Kidney epithelial cell (primary cell): ENCODE results near the gene ADAMTS1. TPM values are rescaled to one million over a fixed set of nuclear protein-coding genes. Genes with fewer than 3 reads are reported as not detected.

Experiments
- DNase-seq: peaks from one replicate; pipeline ENCODE4 v3.0.0-alpha.2; 2010; ENCODE audit warnings: low read depth
- H3K27me3 ChIP-seq: 2 replicates; pipeline ENCODE4 v1.6.0; 2011; ENCODE audit warnings: low read length; ENCODE audit not compliant: control insufficient read depth, insufficient read depth
- H3K36me3 ChIP-seq: 2 replicates; pipeline ENCODE4 v1.5.1; 2011; ENCODE audit warnings: low read length; ENCODE audit not compliant: control insufficient read depth, insufficient read depth
- H3K4me3 ChIP-seq: 2 replicates; pipeline ENCODE4 v1.5.1; 2011; ENCODE audit warnings: low read depth, mild to moderate bottlenecking, control low read depth, low read length
- total RNA-seq: library from RNA; depleted of rRNA; stranded (reverse); fragments of >200 nt; gene quantifications from 2 replicates; pipeline ENCODE4 v1.2.3, GENCODE V29; 2015
- TF ChIP-seq, protein P1 (sequence below): IDR thresholded peaks from 2 replicates; pipeline ENCODE4 v1.5.1; 2011; ENCODE audit warnings: mild to moderate bottlenecking, moderate library complexity, low read length, control low read depth, inconsistent platforms; ENCODE audit not compliant: insufficient read depth, poor library complexity, severe bottlenecking

The ADAMTS1 gene
- 27.1 and 32.9 TPM in 2 replicates for total RNA-seq

DNA sequence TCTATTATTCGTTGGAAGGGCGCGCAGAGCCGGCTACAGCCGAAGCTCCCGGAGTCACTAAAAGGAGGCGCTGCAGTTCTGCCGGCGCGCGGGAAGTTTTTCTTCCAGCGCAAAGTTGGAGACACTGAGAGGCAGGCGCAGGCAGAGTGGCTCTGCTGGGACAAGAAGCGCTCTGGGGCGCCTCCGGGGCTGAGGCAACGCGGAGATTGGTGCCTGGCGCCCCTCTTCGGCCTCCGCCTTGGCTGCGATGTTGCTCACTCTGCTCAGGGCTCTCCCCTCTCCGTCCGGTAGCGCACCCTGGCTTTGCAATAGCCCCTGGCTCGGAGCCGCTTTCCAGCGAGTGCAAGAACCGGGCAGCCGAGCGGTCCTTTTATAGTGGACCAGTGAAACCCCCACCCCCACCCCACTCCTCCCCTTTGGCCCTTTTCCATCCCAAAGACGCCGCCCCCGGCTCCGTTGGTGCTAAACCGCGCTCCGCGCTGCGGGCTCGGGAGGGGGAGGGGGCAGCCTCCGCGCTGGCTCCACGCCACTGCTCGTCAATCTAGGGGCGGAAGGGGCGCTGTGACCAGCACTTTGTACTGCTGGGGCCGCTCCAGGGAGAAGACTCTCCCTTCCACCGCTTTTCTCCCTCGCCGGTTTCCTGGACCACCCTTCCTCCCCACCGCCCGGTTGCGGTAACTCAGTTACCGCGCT, at the start of gene ADAMTS1:
ADAMTS1 (minus strand) TSS at position 344 of the 693 bp plus-strand sequence. CDS start 455 bp downstream, outside the sequence.
- Histone ChIP-seq H3K4me3 (peak within 1 kb of the TSS; percentile 83), H3K36me3 (peaks cover 3% of the 10 kb centered on the region), H3K27me3 (no peaks in the 10 kb centered on the region)
- DNase-seq, result no peak
- TF ChIP-seq, protein P1, sequence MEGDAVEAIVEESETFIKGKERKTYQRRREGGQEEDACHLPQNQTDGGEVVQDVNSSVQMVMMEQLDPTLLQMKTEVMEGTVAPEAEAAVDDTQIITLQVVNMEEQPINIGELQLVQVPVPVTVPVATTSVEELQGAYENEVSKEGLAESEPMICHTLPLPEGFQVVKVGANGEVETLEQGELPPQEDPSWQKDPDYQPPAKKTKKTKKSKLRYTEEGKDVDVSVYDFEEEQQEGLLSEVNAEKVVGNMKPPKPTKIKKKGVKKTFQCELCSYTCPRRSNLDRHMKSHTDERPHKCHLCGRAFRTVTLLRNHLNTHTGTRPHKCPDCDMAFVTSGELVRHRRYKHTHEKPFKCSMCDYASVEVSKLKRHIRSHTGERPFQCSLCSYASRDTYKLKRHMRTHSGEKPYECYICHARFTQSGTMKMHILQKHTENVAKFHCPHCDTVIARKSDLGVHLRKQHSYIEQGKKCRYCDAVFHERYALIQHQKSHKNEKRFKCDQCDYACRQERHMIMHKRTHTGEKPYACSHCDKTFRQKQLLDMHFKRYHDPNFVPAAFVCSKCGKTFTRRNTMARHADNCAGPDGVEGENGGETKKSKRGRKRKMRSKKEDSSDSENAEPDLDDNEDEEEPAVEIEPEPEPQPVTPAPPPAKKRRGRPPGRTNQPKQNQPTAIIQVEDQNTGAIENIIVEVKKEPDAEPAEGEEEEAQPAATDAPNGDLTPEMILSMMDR, result peak; percentile 7

DNA sequence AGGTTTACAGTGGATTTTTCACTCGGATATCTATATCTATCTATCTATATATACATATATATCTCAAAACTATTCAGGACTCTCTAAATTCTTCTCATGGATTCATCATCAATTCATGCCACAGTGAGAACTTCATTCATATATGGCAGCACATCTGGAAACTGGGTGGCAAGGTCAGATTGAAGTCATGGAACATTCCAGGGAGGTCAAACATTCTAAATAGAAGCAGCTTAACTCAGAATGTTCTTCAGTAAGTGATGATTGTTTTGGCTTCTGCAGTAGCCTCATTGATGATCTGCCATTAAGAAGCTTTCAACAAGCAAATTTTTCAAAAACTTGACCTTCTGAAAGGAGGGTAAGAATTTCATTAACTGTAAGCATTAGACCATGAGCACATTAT, 46.9 kb upstream of the ADAMTS1 start:
- H3K4me3 ChIP-seq, result no peak overlapping the region
- no peak for DNase-seq
- no peaks in the 10 kb centered on the region for H3K36me3 ChIP-seq
- TF ChIP-seq, protein P1, result no peak
- no peaks in the 10 kb centered on the region for H3K27me3 ChIP-seq

DNA sequence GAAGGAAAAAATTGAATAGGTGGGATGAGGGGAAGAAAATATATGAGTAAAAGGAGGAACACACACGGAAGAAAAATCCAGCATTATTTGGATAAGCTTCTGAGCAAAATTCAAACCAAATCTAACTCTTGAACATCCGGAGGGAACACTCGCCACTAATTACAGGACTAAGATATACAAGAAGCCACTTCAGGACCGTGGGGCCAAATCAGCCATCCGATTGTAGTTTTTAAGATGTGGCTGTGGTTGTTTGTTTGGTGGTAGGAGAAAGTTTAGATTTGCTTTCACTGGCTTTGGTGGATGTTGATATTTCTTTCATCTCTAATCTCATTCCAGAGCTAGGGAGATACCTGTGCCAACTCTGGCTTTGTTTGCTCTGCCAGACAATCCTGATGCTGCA, 43.7 kb upstream of the ADAMTS1 start:
- DNase-seq, result no peak
- TF ChIP-seq, protein P1, result no peak
- Histone ChIP-seq H3K27me3 (no peaks in the 10 kb centered on the region), H3K4me3 (no peak overlapping the region), H3K36me3 (no peaks in the 10 kb centered on the region)

DNA sequence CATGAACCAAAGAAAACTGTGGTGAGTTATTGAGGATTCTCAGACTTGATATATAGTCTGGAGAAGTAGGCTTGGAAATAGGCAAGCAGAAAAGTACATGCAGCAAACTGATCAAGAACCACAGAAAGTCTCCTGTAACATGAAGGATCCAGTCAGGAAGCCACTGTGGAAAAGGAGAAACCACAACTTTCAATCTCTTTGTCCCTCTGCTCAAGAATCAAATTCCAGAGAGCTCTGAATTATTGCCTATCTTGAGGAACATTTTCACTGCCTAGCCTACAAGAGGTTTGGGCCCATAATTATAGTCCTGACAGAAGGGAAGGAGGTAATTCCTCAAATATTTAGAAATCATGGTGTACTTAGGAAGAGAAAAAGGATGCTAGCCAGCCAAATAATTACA, 43.0 kb upstream of the ADAMTS1 start:
- no peak overlapping the region for H3K4me3 ChIP-seq
- TF ChIP-seq, protein P1, result no peak
- H3K27me3 ChIP-seq, result no peaks in the 10 kb centered on the region
- no peak for DNase-seq
- no peaks in the 10 kb centered on the region for H3K36me3 ChIP-seq

DNA sequence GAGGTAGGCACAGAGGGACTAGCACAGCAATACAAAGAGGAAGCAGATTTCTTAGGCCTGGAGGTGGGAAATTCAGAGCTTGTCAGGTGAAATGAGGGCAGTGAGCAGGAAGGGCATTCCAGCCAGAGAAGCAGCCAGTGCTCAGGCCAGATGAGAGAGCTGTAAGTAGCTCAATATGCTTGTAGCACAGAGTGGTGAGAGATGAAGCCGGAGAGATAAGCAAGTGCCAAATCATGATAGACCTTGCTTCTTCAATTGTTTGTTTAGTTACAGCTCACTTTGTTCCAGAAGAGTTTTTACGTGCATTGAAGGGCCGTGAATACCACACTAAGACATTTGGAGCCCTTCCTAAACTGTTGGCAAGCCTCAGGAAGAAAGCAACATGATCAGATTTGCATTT, 42.0 kb upstream of the ADAMTS1 start:
- Histone ChIP-seq H3K36me3 (no peaks in the 10 kb centered on the region), H3K27me3 (no peaks in the 10 kb centered on the region), H3K4me3 (no peak overlapping the region)
- TF ChIP-seq, protein P1, result no peak
- no peak for DNase-seq

DNA sequence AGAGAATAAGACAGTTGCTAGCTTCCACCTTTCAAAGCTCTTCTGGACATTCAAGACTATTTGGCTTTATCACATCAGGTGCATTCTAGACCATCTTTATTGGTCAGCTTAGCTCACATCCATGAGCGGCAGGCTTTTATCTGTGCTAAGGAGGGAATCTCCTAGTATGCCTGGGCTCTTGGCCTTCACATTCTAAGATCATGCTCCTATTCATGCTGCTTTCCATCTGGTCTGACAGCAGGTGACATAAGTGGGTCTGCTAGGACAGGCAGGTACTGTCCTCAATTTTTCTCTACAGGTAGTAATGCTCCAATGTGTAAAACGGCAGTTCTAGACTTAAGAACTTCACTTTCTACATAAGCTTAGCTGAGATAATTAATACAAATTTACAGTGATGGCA, 39.2 kb upstream of the ADAMTS1 start:
- no peak for DNase-seq
- Histone ChIP-seq H3K27me3 (no peaks in the 10 kb centered on the region), H3K36me3 (no peaks in the 10 kb centered on the region), H3K4me3 (no peak overlapping the region)
- TF ChIP-seq, protein P1, result no peak
